Ectodermal cell (in vitro differentiated cells): ENCODE measurements around the gene FNDC1. TPM values are rescaled to one million over a fixed set of nuclear protein-coding genes. Genes with fewer than 3 reads are reported as not detected.
"Not testable (repeated sequence)": the region's sequence is repeated elsewhere in the genome, so short reads cannot be mapped to it uniquely, and the experiment has no call there.

ENCODE experiments used
- H3K27ac ChIP-seq: 2 replicates; pipeline ENCODE4 v1.7.0; 2013; ENCODE audit warnings: mild to moderate bottlenecking, low read depth, low read length; ENCODE audit not compliant: insufficient read depth, poor library complexity, severe bottlenecking
- H3K27me3 ChIP-seq: 2 replicates; pipeline ENCODE4 v1.7.0; 2013; ENCODE audit warnings: mild to moderate bottlenecking, low read length; ENCODE audit not compliant: insufficient read depth, control insufficient read depth, poor library complexity, severe bottlenecking
- H3K36me3 ChIP-seq: one replicate; pipeline ENCODE4 v1.7.0; 2013; ENCODE audit warnings: low read length; ENCODE audit not compliant: control insufficient read depth, insufficient read depth
- H3K4me1 ChIP-seq: one replicate; pipeline ENCODE4 v1.7.0; 2013; ENCODE audit warnings: low read length; ENCODE audit not compliant: control insufficient read depth, insufficient read depth
- H3K4me3 ChIP-seq: 2 replicates; pipeline ENCODE4 v1.7.0; 2013; ENCODE audit warnings: low read depth, low read length, control low read depth; ENCODE audit not compliant: insufficient read depth
- H3K9me3 ChIP-seq: 2 replicates; pipeline ENCODE4 v1.7.0; 2013; ENCODE audit warnings: mild to moderate bottlenecking, low read length, moderate library complexity; ENCODE audit not compliant: control insufficient read depth
- WGBS, 2 experiments: methylation state at CpG; one replicate each; pipeline ENCODE4 v1.1.7; 2013; ENCODE audit warnings: missing lambda C conversion rate in 2 of 2; 5-methylcytosine and 5-hydroxymethylcytosine counted together
- polyA plus RNA-seq, 4 experiments: library from polyadenylated mRNA; stranded (reverse); fragments of 50-300 nt; gene quantifications; one replicate each; pipeline ENCODE4 v1.2.3, GENCODE V29; 2013

The FNDC1 gene
- polyA plus RNA-seq (2013, experiment 1 of 4): 0.37 TPM
- polyA plus RNA-seq (2013, experiment 2 of 4): 0.09 TPM
- 0.11 TPM for polyA plus RNA-seq (2013, experiment 3 of 4)
- 0.12 TPM for polyA plus RNA-seq (2013, experiment 4 of 4)

DNA sequence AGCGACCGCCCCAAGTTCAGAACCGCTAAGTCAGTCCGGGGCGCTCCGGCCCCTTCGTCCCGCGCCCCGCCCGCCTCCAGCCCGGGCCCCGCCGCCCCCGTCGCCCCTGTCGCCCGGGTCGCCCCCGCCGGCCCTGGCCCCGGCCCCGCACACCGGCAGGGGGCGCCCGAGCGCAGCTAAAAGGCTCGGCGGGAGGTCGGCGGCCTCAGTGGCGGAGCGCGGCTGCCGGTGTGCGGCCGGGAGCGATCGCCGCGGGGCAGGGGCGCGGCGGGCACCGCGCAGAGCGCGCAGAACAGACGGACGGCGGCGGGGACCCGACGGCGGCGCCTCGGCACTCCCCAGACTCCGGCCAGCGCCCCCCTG, at the start of gene FNDC1:
FNDC1 (plus strand) TSS at position 208 of the 363 bp plus-strand sequence. CDS start 197 bp downstream, outside the sequence.
- WGBS, 2 experiments: 1% methylated on average over 59 of the region's 59 CpGs
- Histone ChIP-seq H3K4me1 (peaks cover 6% of the 10 kb centered on the region), H3K27me3 (peaks cover 89% of the 10 kb centered on the region), H3K9me3 (no peaks in the 10 kb centered on the region), H3K27ac (no peak within 1 kb of the TSS), H3K36me3 (no peaks in the 10 kb centered on the region), H3K4me3 (peak within 1 kb of the TSS; percentile 32)

DNA sequence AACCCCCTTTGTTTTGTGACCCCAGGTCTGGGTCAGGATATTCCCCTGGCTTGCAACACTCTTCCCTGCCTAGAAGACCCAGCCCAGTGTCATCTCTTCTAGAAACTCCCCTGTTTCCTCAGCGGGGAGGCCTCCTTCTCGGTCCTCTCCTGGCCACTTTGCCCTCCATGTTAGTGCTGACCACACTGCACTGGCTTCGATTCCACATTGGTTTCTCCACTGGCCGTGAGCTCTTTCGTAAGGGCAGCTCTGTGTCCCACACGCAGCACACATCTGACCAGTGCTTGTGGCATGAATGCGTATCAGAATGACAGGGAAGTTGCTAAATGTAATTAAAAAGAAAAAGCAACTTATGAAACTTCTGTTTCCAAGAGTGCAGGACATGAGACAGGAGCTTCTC, 49.4 kb upstream of the FNDC1 start:
- Histone ChIP-seq H3K36me3 (no peaks in the 10 kb centered on the region), H3K9me3 (no peaks in the 10 kb centered on the region), H3K4me3 (no peak overlapping the region), H3K4me1 (no peaks in the 10 kb centered on the region), H3K27ac (no peak overlapping the region), H3K27me3 (no peaks in the 10 kb centered on the region)
- 95 to 96% methylated on average over 7 of the region's 7 CpGs for WGBS, 2 experiments

DNA sequence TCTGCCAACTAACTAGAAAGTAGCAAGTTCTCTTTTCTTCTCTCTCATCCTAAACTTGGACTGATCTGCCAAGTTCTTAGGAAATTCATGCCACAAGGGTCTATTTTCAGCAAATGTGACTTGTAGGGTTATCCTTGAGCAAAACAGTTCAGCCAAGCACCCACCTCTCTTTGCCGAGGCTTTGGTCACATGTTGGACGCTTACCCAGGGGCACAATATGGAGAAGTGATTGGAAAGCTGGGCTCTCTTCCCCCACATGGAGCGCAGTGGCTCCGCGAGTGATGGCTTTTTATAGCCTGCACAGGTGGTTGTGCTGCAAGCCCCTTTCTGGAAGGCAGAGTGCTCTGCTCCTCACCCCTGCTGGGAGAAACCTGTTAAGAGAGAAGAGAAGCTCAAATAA, 47.7 kb upstream of the FNDC1 start:
- Histone ChIP-seq H3K4me3 (no peak overlapping the region), H3K4me1 (no peaks in the 10 kb centered on the region), H3K27me3 (no peaks in the 10 kb centered on the region), H3K36me3 (no peaks in the 10 kb centered on the region), H3K27ac (no peak overlapping the region), H3K9me3 (no peaks in the 10 kb centered on the region)
- WGBS, 2 experiments: 84 to 93% methylated on average over 5 of the region's 5 CpGs

DNA sequence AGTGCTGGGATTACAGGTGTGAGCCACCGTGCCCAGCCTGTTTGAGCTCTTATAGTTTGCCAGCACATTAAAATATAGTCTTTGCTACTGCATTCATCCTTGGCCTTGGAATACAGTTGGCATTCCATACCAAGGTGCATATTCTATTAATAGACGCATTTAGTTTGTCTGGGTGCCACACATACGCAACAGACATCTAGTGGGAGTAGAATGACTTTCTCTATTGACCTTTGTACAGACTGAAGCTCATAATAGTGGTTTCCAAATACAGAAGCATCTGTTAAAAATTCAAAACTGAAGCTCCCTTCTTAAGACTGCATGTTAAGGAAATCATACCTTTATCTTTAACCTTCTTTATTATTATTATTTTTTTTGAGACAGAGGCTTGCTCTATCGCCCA, 46.7 kb upstream of the FNDC1 start:
- Histone ChIP-seq H3K4me1 (no peaks in the 10 kb centered on the region), H3K4me3 (no peak overlapping the region), H3K27ac (no peak overlapping the region), H3K27me3 (no peaks in the 10 kb centered on the region), H3K9me3 (no peaks in the 10 kb centered on the region), H3K36me3 (no peaks in the 10 kb centered on the region)
- WGBS, 2 experiments: 92 to 100% methylated on average over 4 of the region's 4 CpGs

DNA sequence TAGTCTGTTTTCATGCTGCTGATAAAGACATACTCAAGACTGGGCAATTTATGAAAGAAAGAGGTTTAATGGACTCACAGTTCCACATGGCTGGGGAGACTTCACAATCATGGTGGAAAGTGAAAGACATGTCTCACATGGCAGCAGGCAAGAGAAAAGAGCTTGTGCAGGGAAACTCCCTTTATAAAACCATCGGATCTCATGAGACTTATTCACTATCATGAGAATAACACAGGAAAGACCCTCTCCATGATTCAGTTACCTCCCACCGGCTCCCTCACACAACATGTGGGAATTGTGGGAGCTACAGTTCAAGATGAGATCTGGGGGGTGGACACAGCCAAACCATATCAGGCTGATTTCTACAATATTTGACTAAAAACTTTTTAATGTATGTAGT, 45.4 kb upstream of the FNDC1 start:
- not testable (repeated sequence) for H3K27me3 ChIP-seq, H3K36me3 ChIP-seq, H3K27ac ChIP-seq, H3K9me3 ChIP-seq, H3K4me1 ChIP-seq, H3K4me3 ChIP-seq
- WGBS, 2 experiments: 92 to 100% methylated on average over 1 to 2 of the region's 2 CpGs

DNA sequence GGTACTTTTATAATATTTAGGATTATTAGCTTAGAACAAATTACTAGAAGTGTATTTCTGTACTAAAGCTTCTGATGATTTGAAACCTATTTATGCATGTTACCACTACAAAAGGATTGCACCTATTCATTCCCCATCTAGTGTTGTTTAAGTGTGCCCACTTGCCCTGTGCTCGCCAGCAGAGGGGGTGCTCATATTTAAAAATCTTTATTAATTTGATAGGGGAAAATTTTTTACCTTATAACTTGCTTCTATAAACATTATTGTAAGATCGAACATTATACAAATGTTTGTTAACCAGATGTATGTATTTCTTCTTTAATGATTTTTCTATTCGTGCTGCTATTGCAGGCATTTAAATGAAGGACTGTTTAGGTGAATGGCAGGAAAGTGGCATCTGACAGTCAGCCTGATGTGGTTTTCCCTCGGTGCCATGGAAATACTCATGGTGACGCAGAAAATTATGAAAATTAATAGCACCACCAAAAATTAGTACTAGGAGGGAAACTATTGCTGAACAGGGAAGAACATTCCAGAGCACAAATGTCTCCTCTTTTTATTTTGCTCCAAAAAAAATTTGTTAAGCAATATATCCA, 44.1 kb upstream of the FNDC1 start:
- no peaks in the 10 kb centered on the region for H3K9me3 ChIP-seq
- no peaks in the 10 kb centered on the region for H3K36me3 ChIP-seq
- no peak overlapping the region for H3K4me3 ChIP-seq
- no peak overlapping the region for H3K27ac ChIP-seq
- no peaks in the 10 kb centered on the region for H3K4me1 ChIP-seq
- H3K27me3 ChIP-seq: no peaks in the 10 kb centered on the region
- whole genome bisulfite sequencing, 2 experiments: 93 to 100% methylated on average over 3 of the region's 5 CpGs

DNA sequence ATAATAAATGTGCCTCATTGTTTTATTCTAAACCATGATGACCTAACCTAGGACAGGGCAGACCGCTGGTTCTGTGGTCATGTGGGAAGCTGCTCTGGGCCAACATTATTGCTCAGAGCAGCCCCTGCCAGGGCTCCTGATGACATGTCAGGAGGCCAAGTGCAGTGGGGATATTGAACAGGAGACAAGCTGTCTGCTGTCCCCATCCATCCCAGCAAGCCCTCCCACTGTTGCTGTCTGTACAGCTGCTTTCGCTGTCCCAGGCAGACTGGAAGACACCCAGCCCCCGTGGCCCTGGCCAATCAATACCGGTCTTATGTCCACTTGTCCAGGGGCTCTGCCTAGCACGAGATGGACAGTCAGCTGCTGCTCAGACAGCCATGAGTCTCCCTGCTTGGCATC, 43.2 kb upstream of the FNDC1 start:
- Histone ChIP-seq H3K27ac (no peak overlapping the region), H3K9me3 (no peaks in the 10 kb centered on the region)
- WGBS, 2 experiments: 89 to 91% methylated on average over 5 of the region's 5 CpGs

DNA sequence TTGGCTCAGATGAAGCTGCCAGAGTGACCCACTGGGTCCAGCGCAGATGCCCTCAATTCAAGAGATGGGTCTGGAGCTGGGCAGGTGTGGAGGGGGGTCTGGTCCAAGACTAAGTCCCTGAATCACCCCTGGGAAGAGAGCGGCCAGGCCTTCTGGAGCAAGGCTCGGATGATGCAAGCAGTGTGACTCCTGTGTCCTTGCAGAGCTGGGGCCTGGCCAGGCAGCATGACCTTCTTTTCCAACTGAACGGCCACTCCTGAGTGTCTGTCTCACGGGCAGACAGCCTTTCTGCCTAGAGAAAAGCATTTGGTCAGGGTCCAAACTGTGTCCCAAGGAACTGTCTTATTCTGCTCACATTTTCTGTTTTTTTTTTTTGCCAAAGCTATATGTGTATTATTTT, 42.6 kb upstream of the FNDC1 start:
- Histone ChIP-seq H3K27me3 (no peaks in the 10 kb centered on the region), H3K27ac (no peak overlapping the region), H3K36me3 (no peaks in the 10 kb centered on the region), H3K4me3 (no peak overlapping the region), H3K4me1 (no peaks in the 10 kb centered on the region), H3K9me3 (no peaks in the 10 kb centered on the region)
- WGBS, 2 experiments: 84 to 92% methylated on average over 5 of the region's 5 CpGs

More for the DNA sequence above, 43.2 kb upstream of the FNDC1 start:
- Histone ChIP-seq H3K36me3 (no peaks in the 10 kb centered on the region), H3K4me3 (no peak overlapping the region), H3K4me1 (no peaks in the 10 kb centered on the region), H3K27me3 (no peaks in the 10 kb centered on the region)

DNA sequence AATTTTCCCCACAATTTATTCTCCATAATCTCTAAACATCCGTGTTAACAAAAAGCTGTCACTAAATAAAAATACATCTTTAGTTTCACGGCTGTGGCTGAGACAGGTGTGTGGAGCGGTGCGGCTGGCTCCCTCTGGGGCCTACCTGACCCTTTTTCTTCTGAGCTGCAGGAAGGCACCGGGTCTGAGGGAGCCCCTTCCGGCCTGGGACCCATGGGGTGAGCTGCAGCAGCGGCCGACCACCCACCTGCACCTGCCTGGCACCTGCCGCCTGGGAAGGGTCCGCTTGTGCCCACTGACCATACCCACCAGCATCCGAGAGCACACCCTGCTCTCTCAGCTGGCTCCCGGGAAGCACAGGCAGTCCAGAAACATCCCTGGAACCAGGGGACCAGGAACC, 41.5 kb upstream of the FNDC1 start:
- H3K4me1 ChIP-seq: no peaks in the 10 kb centered on the region
- H3K9me3 ChIP-seq: no peaks in the 10 kb centered on the region
- no peak overlapping the region for H3K27ac ChIP-seq
- WGBS, 2 experiments: 93 to 94% methylated on average over 12 of the region's 12 CpGs
- no peaks in the 10 kb centered on the region for H3K36me3 ChIP-seq
- H3K4me3 ChIP-seq: no peak overlapping the region
- H3K27me3 ChIP-seq: no peaks in the 10 kb centered on the region

DNA sequence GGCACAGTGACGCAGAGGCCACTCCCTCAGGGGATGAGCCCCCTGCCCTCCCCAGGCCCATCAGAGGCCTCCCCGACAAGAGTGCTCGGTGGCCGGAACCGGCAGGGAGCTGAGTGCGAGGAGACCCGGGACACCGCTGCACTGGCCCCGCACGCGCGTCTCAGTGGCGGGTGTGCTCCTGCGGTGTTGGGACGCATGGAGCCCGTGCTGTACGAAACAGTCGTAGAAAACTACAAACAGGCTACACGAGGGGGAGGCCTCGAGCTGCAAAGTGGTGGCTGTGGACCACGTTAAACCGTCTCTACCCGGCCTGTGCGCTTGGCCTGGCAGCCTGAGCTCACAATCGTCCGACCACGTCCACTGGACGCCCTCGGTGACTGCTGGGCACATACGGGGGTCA, 40.2 kb upstream of the FNDC1 start:
- WGBS, 2 experiments: 95 to 96% methylated on average over 30 of the region's 30 CpGs
- Histone ChIP-seq H3K27ac (no peak overlapping the region), H3K36me3 (no peaks in the 10 kb centered on the region), H3K4me3 (no peak overlapping the region), H3K4me1 (no peaks in the 10 kb centered on the region), H3K9me3 (no peaks in the 10 kb centered on the region), H3K27me3 (no peaks in the 10 kb centered on the region)

DNA sequence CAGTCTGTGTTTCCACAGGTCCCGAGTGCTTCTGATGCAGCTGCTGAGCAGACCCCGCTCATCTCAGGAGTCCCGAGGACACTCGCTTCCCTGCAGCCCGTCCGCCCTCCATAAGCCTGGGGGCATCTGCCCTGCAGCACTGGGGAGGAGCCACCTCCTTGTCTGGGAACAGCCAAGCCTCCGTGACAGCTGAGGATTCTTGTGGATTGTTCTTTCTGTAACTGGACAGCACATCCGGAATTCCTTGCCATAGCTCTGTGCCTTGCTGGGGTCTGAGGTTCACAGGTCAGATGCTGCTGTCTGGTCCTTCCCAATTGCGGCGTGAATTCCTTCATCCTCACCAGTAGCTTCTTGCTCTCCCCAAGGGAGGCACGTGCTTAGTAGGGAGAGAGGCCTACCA, 38.4 kb upstream of the FNDC1 start:
- Histone ChIP-seq H3K27me3 (no peaks in the 10 kb centered on the region), H3K27ac (no peak overlapping the region), H3K9me3 (no peaks in the 10 kb centered on the region), H3K36me3 (no peaks in the 10 kb centered on the region), H3K4me1 (no peaks in the 10 kb centered on the region), H3K4me3 (no peak overlapping the region)
- WGBS, 2 experiments: 93 to 94% methylated on average over 10 to 11 of the region's 11 CpGs
